Non-pigmented ciliary epithelial cell (primary cell): ENCODE measurements around the gene DLD.
"Not testable (repeated sequence)": the region's sequence is repeated elsewhere in the genome, so short reads cannot be mapped to it uniquely, and the experiment has no call there.

Source experiments
- DNase-seq: peaks from one replicate; pipeline ENCODE4 v3.0.0-alpha.2; 2010; ENCODE audit warnings: low read depth

Gene DLD

GRCh38 chr7:107915541-107915940, 24.6 kb downstream of the DLD start:
- DNase-seq, result no peak

- no peak for DNase-seq
These were observed 27.0 kb downstream of the DLD start for GRCh38 chr7:107917763-107918651.

GRCh38 chr7:107918948-107919347, 28.0 kb downstream of the DLD start:
- DNase-seq, result no peak

DNA sequence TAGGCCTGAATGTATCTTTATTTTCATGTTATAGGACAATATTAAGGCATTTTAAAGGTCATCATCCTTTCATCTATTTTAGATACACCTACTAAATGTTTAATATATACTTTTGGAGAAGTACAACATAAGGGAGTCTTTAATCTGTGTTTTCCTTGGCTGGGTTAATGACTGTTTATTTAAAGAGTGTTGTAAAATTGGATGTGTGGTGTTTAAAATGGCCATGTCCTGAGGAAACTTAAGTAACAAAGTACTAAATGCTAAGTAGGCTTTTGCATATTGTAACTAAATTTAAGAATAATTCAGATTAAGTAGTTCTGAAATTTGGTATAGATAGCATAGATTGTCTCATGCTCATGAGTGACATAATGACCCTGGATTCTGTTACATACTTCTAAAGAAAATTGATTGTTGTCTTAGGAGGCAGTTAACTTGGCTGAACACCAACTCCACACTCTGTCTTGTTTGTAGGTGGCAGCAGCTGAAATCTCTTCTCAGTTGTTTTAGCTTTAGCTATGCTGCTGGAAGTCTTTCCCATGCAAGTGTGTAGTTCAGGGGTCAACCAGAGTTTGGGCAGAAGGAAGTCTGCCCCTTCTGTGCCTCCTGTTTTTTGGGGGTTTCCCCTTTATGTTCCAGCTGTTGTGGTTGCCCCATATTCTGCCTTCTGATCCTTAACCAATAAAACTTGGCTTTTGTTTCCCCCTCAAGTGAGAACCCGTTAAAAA, 29.2 kb downstream of the DLD start:
- DNase-seq, result no peak

DNA sequence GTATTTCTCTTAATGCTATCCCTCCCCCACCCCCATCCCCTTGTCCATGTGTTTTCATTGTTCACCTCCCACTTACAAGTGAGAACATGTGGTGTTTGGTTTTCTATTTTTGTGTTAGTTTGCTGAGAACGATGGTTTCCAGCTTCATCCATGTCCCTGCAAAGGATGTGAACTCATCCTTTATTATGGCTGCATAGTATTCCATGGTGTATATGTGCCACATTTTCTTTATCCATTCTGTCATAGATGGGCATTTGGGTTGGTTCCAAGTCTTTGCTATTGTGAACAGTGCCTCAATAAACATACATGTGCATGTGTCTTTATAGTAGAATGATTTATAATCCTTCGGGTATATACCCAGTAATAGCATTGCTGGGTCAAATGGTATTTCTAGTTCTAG, 30.8 kb downstream of the DLD start:
- DNase-seq, result not testable (repeated sequence)

DNA sequence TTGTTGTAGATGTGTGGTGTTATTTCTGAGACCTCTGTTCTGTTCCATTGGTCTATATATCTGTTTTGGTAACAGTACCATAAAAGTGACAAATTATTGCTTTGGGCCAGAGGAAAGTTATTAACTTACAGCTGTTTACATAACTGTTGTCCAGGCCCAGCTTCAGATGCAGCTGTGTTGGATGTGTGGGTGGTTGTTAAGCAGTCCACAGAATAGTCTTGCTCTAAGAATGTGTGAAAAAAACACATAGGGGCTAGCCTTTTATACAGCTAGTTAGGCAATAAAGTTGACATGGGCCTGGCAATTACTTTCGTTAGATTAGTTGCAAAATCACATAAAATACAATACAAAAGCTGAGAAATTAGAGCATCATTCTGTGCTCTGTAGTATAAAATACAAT, 31.9 kb downstream of the DLD start:
- no peak for DNase-seq

GRCh38 chr7:107924841-107925504, 34.0 kb downstream of the DLD start:
- DNase-seq, result no peak

DNA sequence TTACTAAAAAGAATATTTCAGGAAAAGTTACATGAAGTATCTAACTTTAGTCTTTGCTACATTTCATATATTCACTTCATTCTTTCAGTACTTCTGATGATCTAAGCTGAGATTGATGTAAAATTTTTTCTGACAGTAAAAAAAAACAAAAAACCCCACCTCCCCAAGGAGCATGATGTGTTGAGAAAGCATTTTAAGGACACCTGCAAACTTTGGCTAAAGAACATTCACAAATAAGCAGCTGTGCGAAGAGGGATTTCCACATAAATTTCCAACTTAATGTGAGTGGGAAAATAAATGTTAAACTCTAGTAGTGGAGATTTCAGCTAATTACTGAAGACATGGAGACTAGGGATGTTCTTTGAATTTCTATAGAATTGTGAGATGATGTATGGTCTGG, 35.5 kb downstream of the DLD start:
- no peak for DNase-seq

GRCh38 chr7:107931740-107932515, 40.9 kb downstream of the DLD start:
- no peak for DNase-seq

DNA sequence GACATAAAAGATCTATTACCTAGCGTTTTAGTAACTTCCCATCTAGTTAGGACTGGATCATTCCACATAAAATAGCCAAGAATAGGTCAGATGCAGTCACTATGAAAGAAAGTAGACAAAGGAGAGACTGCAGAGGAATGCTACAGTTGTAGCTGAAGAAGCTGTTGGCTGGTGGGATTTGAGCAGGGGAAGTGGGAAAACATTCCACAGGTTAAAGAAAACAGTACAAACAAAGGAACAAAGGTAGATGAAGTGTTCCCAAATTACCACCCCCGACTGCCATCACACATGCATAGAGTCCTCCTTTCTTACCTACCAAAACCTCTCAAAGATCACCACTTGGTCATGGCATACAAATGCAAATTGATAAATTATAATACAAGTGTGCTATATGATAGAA, 41.8 kb downstream of the DLD start:
- no peak for DNase-seq

- no peak for DNase-seq
These were observed 42.5 kb downstream of the DLD start for GRCh38 chr7:107933386-107934013.

DNA sequence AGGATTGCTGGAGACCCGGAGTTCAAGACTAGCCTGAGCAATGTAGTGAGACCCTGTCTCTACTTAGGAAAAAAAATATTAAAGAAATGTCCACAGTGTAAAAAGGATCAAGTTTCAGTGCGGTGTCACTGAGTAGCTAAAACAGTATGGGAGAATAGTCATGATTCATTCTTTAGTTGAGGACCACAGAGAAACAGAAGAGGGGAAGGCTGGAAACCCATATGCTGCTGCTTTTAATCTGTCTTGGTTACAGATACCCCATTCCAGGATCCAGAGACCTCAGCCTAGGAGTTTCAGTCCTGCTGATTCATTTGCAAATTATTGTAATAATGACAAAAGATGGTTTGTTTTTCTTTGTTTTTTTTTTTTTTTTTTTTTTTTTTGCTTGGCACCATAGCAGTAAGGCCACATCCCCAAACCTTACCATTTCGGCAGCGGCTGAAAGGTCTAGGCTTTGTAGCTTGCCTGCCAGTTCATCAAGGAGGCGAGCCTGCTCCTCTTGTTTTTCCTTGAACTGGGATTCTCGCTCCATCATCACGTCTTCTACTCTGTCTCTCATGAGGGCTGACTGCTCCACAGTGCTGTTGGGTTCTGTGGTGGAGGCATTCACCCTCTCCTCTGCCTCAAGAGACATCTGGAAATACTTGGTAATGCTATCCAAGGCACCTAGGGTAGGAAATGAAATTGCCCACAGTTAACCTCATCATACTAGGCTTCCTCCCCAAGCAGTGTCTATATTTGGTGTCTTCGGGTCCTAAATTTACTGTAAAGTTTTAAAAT, 44.2 kb downstream of the DLD start:
- peak; percentile 55 for DNase-seq

DNA sequence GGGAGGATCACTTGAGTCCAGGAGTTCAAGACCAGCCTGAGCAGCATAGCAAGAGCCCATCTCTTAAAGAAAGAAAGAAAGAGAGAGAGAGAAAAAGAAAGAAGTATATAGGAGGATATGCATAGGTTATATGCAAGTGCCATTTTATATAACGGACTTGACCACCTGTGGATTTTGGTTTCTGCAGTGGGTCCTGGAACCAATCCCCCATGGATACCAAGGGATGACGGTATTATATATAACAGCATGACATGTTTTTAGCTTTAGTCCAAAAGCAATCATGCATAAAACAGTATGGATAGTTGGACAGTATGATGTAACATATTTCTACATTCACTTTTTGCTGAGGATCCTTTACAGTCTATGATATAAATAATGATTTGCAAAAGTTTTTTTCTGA, 45.3 kb downstream of the DLD start:
- DNase-seq, result no peak

- no peak for DNase-seq
These were observed 46.5 kb downstream of the DLD start for GRCh38 chr7:107937531-107937930.

DNA sequence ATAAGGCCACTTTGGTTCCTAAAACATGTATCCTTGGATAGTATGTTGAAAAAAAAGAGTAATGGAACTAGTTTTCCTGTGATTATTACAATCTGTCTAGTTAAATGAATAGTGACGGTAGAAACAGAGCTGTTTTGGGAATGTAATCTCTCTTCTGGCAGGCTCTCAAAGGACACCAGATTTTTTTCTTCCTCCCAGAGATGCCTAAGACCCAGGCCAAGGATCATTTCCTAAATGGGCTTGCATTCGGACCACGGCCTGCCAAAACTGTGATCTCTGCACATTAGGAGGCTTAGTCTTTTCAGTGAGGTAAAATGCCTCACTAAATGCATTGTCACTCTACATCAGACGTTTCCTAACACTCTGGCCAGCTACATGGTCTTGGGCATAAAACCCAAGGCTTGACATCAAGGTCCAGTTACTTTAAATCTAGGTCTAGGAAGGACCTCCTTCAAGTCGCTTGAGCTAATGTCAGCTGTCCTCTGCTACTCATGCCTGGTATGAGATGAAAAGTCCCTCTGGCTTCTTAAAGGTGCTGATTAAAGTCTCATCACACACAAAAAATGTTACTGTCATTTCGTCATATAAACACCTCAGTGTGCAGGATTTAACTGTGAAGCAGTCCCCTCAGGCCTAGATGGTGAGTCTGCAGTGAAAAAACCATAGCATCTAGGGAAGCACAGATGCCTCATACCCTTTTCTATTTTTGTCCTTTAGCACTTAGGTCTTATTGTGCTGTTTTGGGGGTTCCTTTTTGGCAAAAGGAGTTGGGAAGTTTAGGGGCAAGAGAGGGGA, 47.7 kb downstream of the DLD start:
- no peak for DNase-seq

DNA sequence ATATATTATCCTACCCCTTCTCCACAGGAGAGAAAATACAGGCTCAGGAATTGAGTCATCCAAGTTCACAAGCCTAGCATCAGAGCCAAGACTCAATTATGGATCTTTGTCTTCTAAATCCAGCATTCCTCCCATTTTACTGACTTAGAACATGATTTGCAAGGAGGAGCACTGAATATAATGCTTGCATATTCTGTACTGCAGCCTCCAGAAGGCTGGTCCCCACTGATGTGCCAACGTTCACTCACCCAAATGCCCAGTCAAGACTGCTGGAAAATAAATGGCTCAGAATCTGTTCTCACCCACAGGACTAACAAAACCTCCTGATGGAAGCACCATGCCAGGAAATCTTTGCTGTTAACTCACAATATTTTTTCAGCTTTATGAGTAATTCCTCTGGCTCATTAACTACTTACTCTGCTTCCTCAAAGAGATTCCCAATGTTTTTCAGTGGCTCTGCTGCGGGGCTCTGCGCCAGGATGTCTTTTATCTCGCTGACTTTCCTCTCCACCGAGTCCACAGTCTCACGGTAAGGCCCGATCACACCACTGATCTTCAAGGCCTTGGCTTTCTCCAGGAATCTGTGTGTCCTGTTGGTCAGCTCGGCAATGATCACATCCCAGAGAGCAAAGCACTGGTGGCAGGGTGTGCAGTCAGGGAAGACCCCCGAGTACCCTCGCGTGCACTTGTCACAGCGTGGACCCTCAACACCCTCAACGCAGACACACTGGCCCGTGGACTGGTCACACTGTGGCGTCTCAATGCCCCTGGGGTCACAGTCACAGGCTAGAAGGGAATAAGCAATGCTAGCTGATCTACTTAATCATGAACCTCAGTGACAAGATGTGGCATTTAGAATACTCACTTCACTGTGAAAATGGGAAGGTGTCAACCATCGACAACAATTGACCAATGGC, 48.8 kb downstream of the DLD start:
- no peak for DNase-seq

- no peak for DNase-seq
These were observed 50.0 kb downstream of the DLD start for GRCh38 chr7:107940951-107941350.

DNA sequence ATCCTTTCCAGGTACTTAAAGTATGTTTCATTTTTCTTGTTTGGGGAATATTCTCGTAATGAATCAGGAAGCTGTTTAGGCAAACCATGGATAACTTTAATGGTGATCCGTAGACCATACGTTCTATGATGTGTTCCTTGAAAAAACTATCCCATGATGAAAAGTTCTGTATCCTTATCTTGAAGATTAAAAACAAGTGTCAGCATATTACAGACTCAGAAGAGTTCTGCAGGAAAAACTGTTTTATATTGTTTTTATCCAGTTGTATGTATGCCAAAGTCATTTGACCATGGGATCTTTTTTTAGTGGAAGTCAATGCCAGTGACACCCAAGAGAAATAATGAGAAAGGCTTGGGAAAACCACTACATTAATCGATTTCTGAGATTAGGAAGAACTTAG, 52.0 kb downstream of the DLD start:
- no peak for DNase-seq
